HG02884 (cell line): ENCODE results near the gene DDX51.

ENCODE experiments used
- ATAC-seq: cut with Tn5 transposase; IDR thresholded peaks from one replicate; pipeline ENCODE4 v1.9.1; 2021; ENCODE audit warnings: mild to moderate bottlenecking, moderate library complexity; ENCODE audit not compliant: unreplicated experiment

DDX51 gene

GRCh38 chr12:132167611-132168310, 23.6 kb upstream of the DDX51 start:
- ATAC-seq: no peak

GRCh38 chr12:132166801-132167591, 22.9 kb upstream of the DDX51 start:
- no peak for ATAC-seq

- ATAC-seq: no peak
Measured at GRCh38 chr12:132166093-132166492, 22.0 kb upstream of the DDX51 start.

- no peak for ATAC-seq
Measured at GRCh38 chr12:132165584-132165983, 21.5 kb upstream of the DDX51 start.

- ATAC-seq: no peak
Measured at GRCh38 chr12:132164426-132164825, 20.3 kb upstream of the DDX51 start.

GRCh38 chr12:132163911-132164288, 19.8 kb upstream of the DDX51 start:
- no peak for ATAC-seq

GRCh38 chr12:132163041-132163910, 19.2 kb upstream of the DDX51 start:
- no peak for ATAC-seq

- no peak for ATAC-seq
Measured at GRCh38 chr12:132162508-132163031, 18.5 kb upstream of the DDX51 start.

- no peak for ATAC-seq
Measured at GRCh38 chr12:132161796-132162507, 17.8 kb upstream of the DDX51 start.

- no peak for ATAC-seq
Measured at GRCh38 chr12:132161036-132161781, 17.1 kb upstream of the DDX51 start.

- ATAC-seq: no peak
Measured at GRCh38 chr12:132160601-132161035, 16.5 kb upstream of the DDX51 start.

- ATAC-seq: no peak
Measured at GRCh38 chr12:132160016-132160415, 15.9 kb upstream of the DDX51 start.

GRCh38 chr12:132159555-132160003, 15.5 kb upstream of the DDX51 start:
- ATAC-seq: no peak

GRCh38 chr12:132158677-132159554, 14.8 kb upstream of the DDX51 start:
- ATAC-seq: no peak

GRCh38 chr12:132157733-132158409, 13.8 kb upstream of the DDX51 start:
- no peak for ATAC-seq

- no peak for ATAC-seq
Measured at GRCh38 chr12:132156573-132157325, 12.6 kb upstream of the DDX51 start.

- no peak for ATAC-seq
Measured at GRCh38 chr12:132155771-132156572, 11.9 kb upstream of the DDX51 start.
